GM21360 (cell line): ENCODE data around the gene ZC2HC1C.
"Not testable (repeated sequence)": the region's sequence is repeated elsewhere in the genome, so short reads cannot be mapped to it uniquely, and the experiment has no call there.

Experiments
- ATAC-seq: cut with Tn5 transposase; IDR thresholded peaks from one replicate; pipeline ENCODE4 v1.9.1; 2021; ENCODE audit warnings: mild to moderate bottlenecking, moderate library complexity; ENCODE audit not compliant: unreplicated experiment

Gene ZC2HC1C

GRCh38 chr14:75053396-75054291 lies 15.8 kb upstream of the ZC2HC1C start:
- no peak for ATAC-seq

- ATAC-seq = no peak
These were observed 15.0 kb upstream of the ZC2HC1C start for GRCh38 chr14:75054421-75054820.

GRCh38 chr14:75059642-75060041 lies 9.8 kb upstream of the ZC2HC1C start:
- ATAC-seq = no peak

- ATAC-seq = no peak
These were observed 9.0 kb upstream of the ZC2HC1C start for GRCh38 chr14:75060420-75060819.

GRCh38 chr14:75063013-75063412 lies 6.4 kb upstream of the ZC2HC1C start:
- no peak for ATAC-seq

GRCh38 chr14:75063491-75064204 lies 5.8 kb upstream of the ZC2HC1C start, which contains the start of gene ACYP1:
Gene ACYP1 (minus strand): TSS chr14:75064024. CDS start chr14:75063553, 471 bp downstream.
- ATAC-seq = peak; percentile 93

GRCh38 chr14:75064205-75064567 lies 5.3 kb upstream of the ZC2HC1C start:
- no peak for ATAC-seq

GRCh38 chr14:75066691-75067090 lies 2.8 kb upstream of the ZC2HC1C start:
- ATAC-seq = no peak

GRCh38 chr14:75067212-75067611 lies 2.2 kb upstream of the ZC2HC1C start:
- no peak for ATAC-seq

- ATAC-seq = not testable (repeated sequence)
These were observed 1.7 kb upstream of the ZC2HC1C start for GRCh38 chr14:75067765-75068164.

GRCh38 chr14:75068294-75069120 lies 934 bp upstream of the ZC2HC1C start:
- no peak for ATAC-seq

- ATAC-seq = no peak
These were observed 337 bp downstream of the ZC2HC1C start for GRCh38 chr14:75069811-75070145.

- no peak for ATAC-seq
These were observed 942 bp downstream of the ZC2HC1C start for GRCh38 chr14:75070383-75070782.

GRCh38 chr14:75077794-75078193 lies 8.4 kb downstream of the ZC2HC1C start:
- ATAC-seq = no peak

GRCh38 chr14:75079521-75079920 lies 10.1 kb downstream of the ZC2HC1C start:
- ATAC-seq = no peak

- ATAC-seq = no peak
These were observed 12.3 kb downstream of the ZC2HC1C start for GRCh38 chr14:75081660-75082229.

GRCh38 chr14:75083271-75083670 lies 13.8 kb downstream of the ZC2HC1C start:
- ATAC-seq = no peak

GRCh38 chr14:75084513-75084912 lies 15.1 kb downstream of the ZC2HC1C start:
- no peak for ATAC-seq

GRCh38 chr14:75088153-75088552 lies 18.7 kb downstream of the ZC2HC1C start:
- no peak for ATAC-seq

GRCh38 chr14:75088566-75089373 lies 19.3 kb downstream of the ZC2HC1C start:
- no peak for ATAC-seq
